ENCODE data around the gene ACY1.

Gene ACY1

GRCh38 chr3:52036222-52036694 lies 52.9 kb downstream of the ACY1 start:
- Histone ChIP-seq H3K36me3 (ENCODE audit: control insufficient read depth, low read length) (no peaks in the 10 kb centered on the region), H3K4me3 (ENCODE audit: low read length) (no peak overlapping the region), H3K4me1 (ENCODE audit: control insufficient read depth, low read length) (no peaks in the 10 kb centered on the region), H3K27ac (ENCODE audit: low read depth, low read length) (no peak overlapping the region), H4K20me1 (ENCODE audit: control insufficient read depth, insufficient read depth, low read depth, low read length) (no peaks in the 10 kb centered on the region), H3K27me3 (ENCODE audit: control insufficient read depth, low read length) (peaks cover 10% of the 10 kb centered on the region; the same call in 1 of the 2 replicates), H3K9me3 (ENCODE audit: control insufficient read depth, insufficient read depth, low read length) (no peaks in the 10 kb centered on the region), H3K79me2 (ENCODE audit: control insufficient read depth, low read length) (no peaks in the 10 kb centered on the region), H3K9me2 (replicated peaks; ENCODE audit: control insufficient read depth, low read length) (no peaks in the 10 kb centered on the region), H3F3A (ENCODE audit: control insufficient read depth, insufficient read depth) (no peaks in the 10 kb centered on the region), H3K4me2 (ENCODE audit: low read length) (no peak overlapping the region)
- TF ChIP-seq CTCF (IDR thresholded peaks at IDR 0.05; ENCODE audit: low read depth, low read length, poor library complexity, severe bottlenecking) (no peak), EZH2phosphoT487 (IDR thresholded peaks at IDR 0.05; ENCODE audit: borderline replicate concordance, low read length) (no peak)

- H3K9me2 ChIP-seq (replicated peaks; ENCODE audit: control insufficient read depth, low read length) = no peaks in the 10 kb centered on the region
- peaks cover 15% of the 10 kb centered on the region for H3K27me3 ChIP-seq (ENCODE audit: control insufficient read depth, low read length)
- TF ChIP-seq EZH2phosphoT487 (IDR thresholded peaks at IDR 0.05; ENCODE audit: borderline replicate concordance, low read length) = no peak
- TF ChIP-seq CTCF (IDR thresholded peaks at IDR 0.05; ENCODE audit: low read depth, low read length, poor library complexity, severe bottlenecking) = no peak
- no peaks in the 10 kb centered on the region for H3K36me3 ChIP-seq (ENCODE audit: control insufficient read depth, low read length)
- no peaks in the 10 kb centered on the region for H3K4me1 ChIP-seq (ENCODE audit: control insufficient read depth, low read length)
- no peaks in the 10 kb centered on the region for H3K9me3 ChIP-seq (ENCODE audit: control insufficient read depth, insufficient read depth, low read length)
- no peaks in the 10 kb centered on the region for H4K20me1 ChIP-seq (ENCODE audit: control insufficient read depth, insufficient read depth, low read depth, low read length)
- H3K4me3 ChIP-seq (ENCODE audit: low read length) = no peak overlapping the region
- no peak overlapping the region for H3K27ac ChIP-seq (ENCODE audit: low read depth, low read length)
- no peaks in the 10 kb centered on the region for H3F3A ChIP-seq (ENCODE audit: control insufficient read depth, insufficient read depth)
- no peaks in the 10 kb centered on the region for H3K79me2 ChIP-seq (ENCODE audit: control insufficient read depth, low read length)
- H3K4me2 ChIP-seq (ENCODE audit: low read length) = no peak overlapping the region
Measured at GRCh38 chr3:52036829-52037228, 53.5 kb downstream of the ACY1 start.

- no peaks in the 10 kb centered on the region for H3K9me2 ChIP-seq (replicated peaks; ENCODE audit: control insufficient read depth, low read length)
- no peak overlapping the region for H3K4me3 ChIP-seq (ENCODE audit: low read length)
- H3K4me1 ChIP-seq (ENCODE audit: control insufficient read depth, low read length) = no peaks in the 10 kb centered on the region
- no peak for TF ChIP-seq EZH2phosphoT487 (IDR thresholded peaks at IDR 0.05; ENCODE audit: borderline replicate concordance, low read length)
- TF ChIP-seq CTCF (IDR thresholded peaks at IDR 0.05; ENCODE audit: low read depth, low read length, poor library complexity, severe bottlenecking) = no peak
- H4K20me1 ChIP-seq (ENCODE audit: control insufficient read depth, insufficient read depth, low read depth, low read length) = no peaks in the 10 kb centered on the region
- H3K4me2 ChIP-seq (ENCODE audit: low read length) = no peak overlapping the region
- peaks cover 15% of the 10 kb centered on the region for H3K27me3 ChIP-seq (ENCODE audit: control insufficient read depth, low read length)
- H3K9me3 ChIP-seq (ENCODE audit: control insufficient read depth, insufficient read depth, low read length) = no peaks in the 10 kb centered on the region
- no peaks in the 10 kb centered on the region for H3K36me3 ChIP-seq (ENCODE audit: control insufficient read depth, low read length)
- H3F3A ChIP-seq (ENCODE audit: control insufficient read depth, insufficient read depth) = no peaks in the 10 kb centered on the region
- no peaks in the 10 kb centered on the region for H3K79me2 ChIP-seq (ENCODE audit: control insufficient read depth, low read length)
- no peak overlapping the region for H3K27ac ChIP-seq (ENCODE audit: low read depth, low read length)
Measured at GRCh38 chr3:52037291-52037690, 54.0 kb downstream of the ACY1 start.
